GM21515 (cell line): Measurements from ENCODE around the gene PPP2R5C.
A peak's percentile ranks its signal among the peaks of the same experiment; 100 is the strongest.

Experiments used
- ATAC-seq: cut with Tn5 transposase; IDR thresholded peaks from one replicate; pipeline ENCODE4 v1.9.1; 2021; ENCODE audit not compliant: unreplicated experiment

PPP2R5C gene

GRCh38 chr14:101812071-101812470 lies 50.6 kb downstream of the PPP2R5C start:
- no peak for ATAC-seq

GRCh38 chr14:101813171-101813759 lies 51.8 kb downstream of the PPP2R5C start:
- no peak for ATAC-seq

GRCh38 chr14:101813833-101814232 lies 52.3 kb downstream of the PPP2R5C start:
- no peak for ATAC-seq

GRCh38 chr14:101814934-101815333 lies 53.4 kb downstream of the PPP2R5C start:
- ATAC-seq = no peak

GRCh38 chr14:101815994-101816393 lies 54.5 kb downstream of the PPP2R5C start:
- ATAC-seq = no peak

- no peak for ATAC-seq
Observed at GRCh38 chr14:101817501-101818001, 56.0 kb downstream of the PPP2R5C start.

GRCh38 chr14:101819251-101819990 lies 57.9 kb downstream of the PPP2R5C start:
- no peak for ATAC-seq

GRCh38 chr14:101820283-101820798 lies 58.8 kb downstream of the PPP2R5C start:
- ATAC-seq = no peak

GRCh38 chr14:101821528-101821927 lies 60.0 kb downstream of the PPP2R5C start:
- ATAC-seq = no peak

GRCh38 chr14:101823066-101823465 lies 61.6 kb downstream of the PPP2R5C start:
- no peak for ATAC-seq

GRCh38 chr14:101823511-101824120 lies 62.1 kb downstream of the PPP2R5C start:
- ATAC-seq = peak; percentile 40

- no peak for ATAC-seq
Observed at GRCh38 chr14:101824339-101824727, 62.8 kb downstream of the PPP2R5C start.

- no peak for ATAC-seq
Observed at GRCh38 chr14:101825797-101826196, 64.3 kb downstream of the PPP2R5C start.

- ATAC-seq = no peak
Observed at GRCh38 chr14:101826351-101826750, 64.8 kb downstream of the PPP2R5C start.

- ATAC-seq = no peak
Observed at GRCh38 chr14:101827286-101827685, 65.8 kb downstream of the PPP2R5C start.

GRCh38 chr14:101828046-101828445 lies 66.5 kb downstream of the PPP2R5C start:
- ATAC-seq = no peak

GRCh38 chr14:101830271-101830670 lies 68.8 kb downstream of the PPP2R5C start:
- ATAC-seq = no peak

GRCh38 chr14:101833045-101833444 lies 71.5 kb downstream of the PPP2R5C start:
- ATAC-seq = no peak

GRCh38 chr14:101834397-101834796 lies 72.9 kb downstream of the PPP2R5C start:
- ATAC-seq = no peak

- no peak for ATAC-seq
Observed at GRCh38 chr14:101834800-101835547, 73.5 kb downstream of the PPP2R5C start.

GRCh38 chr14:101835566-101835965 lies 74.1 kb downstream of the PPP2R5C start:
- no peak for ATAC-seq
